ENCODE data around the gene PLEKHG1. TPM values are rescaled to one million over a fixed set of nuclear protein-coding genes. Genes with fewer than 3 reads are reported as not detected.

PLEKHG1 gene
- polyA plus RNA-seq, 1 donor (not counting 4 experiments of a cell fraction or from before 2014, with no cell fraction given) = 3.8 TPM

GRCh38 chr6:150575836-150576235, 23.8 kb upstream of the PLEKHG1 start:
- FAIRE-seq = no peak

GRCh38 chr6:150576651-150577226, 22.9 kb upstream of the PLEKHG1 start:
- H3K79me2 ChIP-seq (ENCODE audit: control insufficient read depth, insufficient read depth, low read length) = no peaks in the 10 kb centered on the region
- FAIRE-seq (no peak), DNase-seq (ENCODE audit: low read depth, low spot score) (no peak)
- H3K9ac ChIP-seq (ENCODE audit: control insufficient read depth, extremely low read depth, insufficient read depth, low read length) = no peak overlapping the region
- no peak overlapping the region for H2AFZ ChIP-seq (ENCODE audit: control insufficient read depth, low read length)
- no peaks in the 10 kb centered on the region for H3K9me1 ChIP-seq (ENCODE audit: control insufficient read depth, extremely low read depth, insufficient read depth, low read length)
- peaks cover 11% of the 10 kb centered on the region for H3K27me3 ChIP-seq (ENCODE audit: control insufficient read depth, extremely low read depth, insufficient read depth, low read length)
- TF ChIP-seq CTCF (optimal IDR thresholded peaks at IDR 0.05 in 1 of 3, IDR thresholded peaks at IDR 0.05 in 1 of 3, conservative IDR thresholded peaks at IDR 0.05 in 1 of 3; ENCODE audit: extremely low read depth in 1 of 3, insufficient read depth in 2 of 3, low read length in 3 of 3) (no peak), EZH2 (IDR thresholded peaks at IDR 0.05; ENCODE audit: low read length) (no peak)
- dilution Hi-C loops (cut with MboI; ENCODE audit: extremely low pct_ligation_motif_present, low sequenced_read_pairs) = no loop called here
- no peak overlapping the region for H3K27ac ChIP-seq (ENCODE audit: control insufficient read depth, insufficient read depth, low read length)
- no peaks in the 10 kb centered on the region for H3K36me3 ChIP-seq (ENCODE audit: control insufficient read depth in 2 of 2, extremely low read depth in 1 of 2, insufficient read depth in 2 of 2, low read length in 2 of 2)
- H3K4me2 ChIP-seq (ENCODE audit: control insufficient read depth, extremely low read depth, insufficient read depth, low read depth, low read length) = no peak overlapping the region
- H4K20me1 ChIP-seq (ENCODE audit: control insufficient read depth, extremely low read depth, insufficient read depth, low read length) = no peaks in the 10 kb centered on the region
- no peaks in the 10 kb centered on the region for H3K4me1 ChIP-seq (ENCODE audit: control insufficient read depth, extremely low read depth, insufficient read depth, low read length)
- no peak overlapping the region for H3K4me3 ChIP-seq (ENCODE audit: control insufficient read depth in 2 of 3, extremely low read depth in 1 of 3, insufficient read depth in 2 of 3, low read depth in 1 of 3, low read length in 3 of 3)
- no peaks in the 10 kb centered on the region for H3K9me3 ChIP-seq (ENCODE audit: control insufficient read depth, low read depth, low read length)

More at GRCh38 chr6:150575836-150576235, 23.8 kb upstream of the PLEKHG1 start:
- no peak overlapping the region for H3K9ac ChIP-seq (ENCODE audit: control insufficient read depth, extremely low read depth, insufficient read depth, low read length)
- no peaks in the 10 kb centered on the region for H3K4me1 ChIP-seq (ENCODE audit: control insufficient read depth, extremely low read depth, insufficient read depth, low read length)
- no peak overlapping the region for H2AFZ ChIP-seq (ENCODE audit: control insufficient read depth, low read length)
- H3K27ac ChIP-seq (ENCODE audit: control insufficient read depth, insufficient read depth, low read length) = no peak overlapping the region
- H3K9me3 ChIP-seq (ENCODE audit: control insufficient read depth, low read depth, low read length) = no peaks in the 10 kb centered on the region
- dilution Hi-C loops (cut with MboI; ENCODE audit: extremely low pct_ligation_motif_present, low sequenced_read_pairs) = no loop called here
- no peak overlapping the region for H3K4me2 ChIP-seq (ENCODE audit: control insufficient read depth, extremely low read depth, insufficient read depth, low read depth, low read length)
- H3K36me3 ChIP-seq (ENCODE audit: control insufficient read depth in 2 of 2, extremely low read depth in 1 of 2, insufficient read depth in 2 of 2, low read length in 2 of 2) = no peaks in the 10 kb centered on the region
- H4K20me1 ChIP-seq (ENCODE audit: control insufficient read depth, extremely low read depth, insufficient read depth, low read length) = no peaks in the 10 kb centered on the region
- no peaks in the 10 kb centered on the region for H3K9me1 ChIP-seq (ENCODE audit: control insufficient read depth, extremely low read depth, insufficient read depth, low read length)
- H3K27me3 ChIP-seq (ENCODE audit: control insufficient read depth, extremely low read depth, insufficient read depth, low read length) = peaks cover 11% of the 10 kb centered on the region
- DNase-seq (ENCODE audit: low read depth, low spot score) = no peak
- TF ChIP-seq CTCF (optimal IDR thresholded peaks at IDR 0.05 in 1 of 3, IDR thresholded peaks at IDR 0.05 in 1 of 3, conservative IDR thresholded peaks at IDR 0.05 in 1 of 3; ENCODE audit: extremely low read depth in 1 of 3, insufficient read depth in 2 of 3, low read length in 3 of 3) (no peak), EZH2 (IDR thresholded peaks at IDR 0.05; ENCODE audit: low read length) (no peak)
- no peak overlapping the region for H3K4me3 ChIP-seq (ENCODE audit: control insufficient read depth in 2 of 3, extremely low read depth in 1 of 3, insufficient read depth in 2 of 3, low read depth in 1 of 3, low read length in 3 of 3)
- H3K79me2 ChIP-seq (ENCODE audit: control insufficient read depth, insufficient read depth, low read length) = no peaks in the 10 kb centered on the region

Data from keratinocyte (primary cell).